ENCODE results near the gene PTX4. TPM values are rescaled to one million over a fixed set of nuclear protein-coding genes. Genes with fewer than 3 reads are reported as not detected.

PTX4 gene
- total RNA-seq, 1 donor from 2014 or later, result not detected

DNA sequence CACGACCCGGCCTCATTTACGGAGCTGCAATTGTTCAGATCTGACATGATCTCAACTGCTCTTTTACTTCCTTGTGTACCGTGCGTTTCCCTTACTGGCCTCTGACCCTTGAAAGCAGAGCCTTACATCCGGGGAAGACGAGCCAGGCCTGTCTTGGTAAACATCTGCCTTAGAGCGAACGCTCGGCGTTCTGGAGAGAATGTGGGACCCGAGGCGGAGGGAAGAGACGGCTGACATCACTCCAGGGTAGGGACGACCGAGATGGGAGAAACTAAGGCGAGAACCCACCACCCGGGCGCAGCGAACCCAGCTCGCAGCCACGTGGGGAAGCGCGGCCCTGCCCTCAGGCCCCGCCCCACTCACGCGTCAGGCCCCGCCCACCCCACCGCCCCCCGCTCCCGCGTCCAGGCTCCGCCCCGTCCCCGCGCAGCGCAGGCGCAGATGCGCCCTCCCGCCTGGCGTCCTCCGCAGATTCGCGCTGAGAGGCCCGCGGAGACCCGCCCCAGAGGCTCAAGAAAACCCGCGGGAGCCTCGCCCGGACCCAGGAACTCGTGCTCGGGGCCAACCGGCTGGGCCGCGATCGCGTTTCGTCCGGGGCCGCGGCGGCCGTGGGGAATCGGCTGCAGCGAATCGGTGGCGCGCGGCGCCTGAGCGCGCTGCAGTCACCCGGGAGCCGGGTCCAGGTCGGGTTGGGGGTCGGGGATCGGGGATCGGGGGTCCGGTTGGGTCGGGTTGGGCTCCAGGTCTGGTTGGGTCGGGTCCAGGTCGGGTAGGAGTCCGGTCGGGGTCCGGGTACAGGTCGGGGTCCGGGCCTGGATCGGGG lies 4.4 kb upstream of the PTX4 start, which contains the start of gene TELO2:
Gene TELO2 (plus strand): TSS at position 438 of the 823 bp plus-strand sequence. CDS start 922 bp downstream, outside the sequence.
- Histone ChIP-seq H3K36me3 (peaks cover 33% of the 10 kb centered on the region), H3K27me3 (ENCODE audit: low read depth) (no peaks in the 10 kb centered on the region), H3K27ac (replicated peaks) (peak within 1 kb of the TSS; percentile 89), H3K9me3 (replicated peaks) (no peaks in the 10 kb centered on the region), H3K4me3 (peak within 1 kb of the TSS; percentile 85), H3K4me1 (peaks cover 36% of the 10 kb centered on the region)
- TF ChIP-seq, protein P1, sequence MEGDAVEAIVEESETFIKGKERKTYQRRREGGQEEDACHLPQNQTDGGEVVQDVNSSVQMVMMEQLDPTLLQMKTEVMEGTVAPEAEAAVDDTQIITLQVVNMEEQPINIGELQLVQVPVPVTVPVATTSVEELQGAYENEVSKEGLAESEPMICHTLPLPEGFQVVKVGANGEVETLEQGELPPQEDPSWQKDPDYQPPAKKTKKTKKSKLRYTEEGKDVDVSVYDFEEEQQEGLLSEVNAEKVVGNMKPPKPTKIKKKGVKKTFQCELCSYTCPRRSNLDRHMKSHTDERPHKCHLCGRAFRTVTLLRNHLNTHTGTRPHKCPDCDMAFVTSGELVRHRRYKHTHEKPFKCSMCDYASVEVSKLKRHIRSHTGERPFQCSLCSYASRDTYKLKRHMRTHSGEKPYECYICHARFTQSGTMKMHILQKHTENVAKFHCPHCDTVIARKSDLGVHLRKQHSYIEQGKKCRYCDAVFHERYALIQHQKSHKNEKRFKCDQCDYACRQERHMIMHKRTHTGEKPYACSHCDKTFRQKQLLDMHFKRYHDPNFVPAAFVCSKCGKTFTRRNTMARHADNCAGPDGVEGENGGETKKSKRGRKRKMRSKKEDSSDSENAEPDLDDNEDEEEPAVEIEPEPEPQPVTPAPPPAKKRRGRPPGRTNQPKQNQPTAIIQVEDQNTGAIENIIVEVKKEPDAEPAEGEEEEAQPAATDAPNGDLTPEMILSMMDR (IDR thresholded peaks at IDR 0.05; ENCODE audit: borderline replicate concordance), result no peak
- intact Hi-C loops (cut with micrococcal nuclease), result loop anchor here (10.0 kb wide), 1 partner anchor 72 kb away; no protein-coding TSS in a partner anchor
- peak; percentile 83 for DNase-seq

DNA sequence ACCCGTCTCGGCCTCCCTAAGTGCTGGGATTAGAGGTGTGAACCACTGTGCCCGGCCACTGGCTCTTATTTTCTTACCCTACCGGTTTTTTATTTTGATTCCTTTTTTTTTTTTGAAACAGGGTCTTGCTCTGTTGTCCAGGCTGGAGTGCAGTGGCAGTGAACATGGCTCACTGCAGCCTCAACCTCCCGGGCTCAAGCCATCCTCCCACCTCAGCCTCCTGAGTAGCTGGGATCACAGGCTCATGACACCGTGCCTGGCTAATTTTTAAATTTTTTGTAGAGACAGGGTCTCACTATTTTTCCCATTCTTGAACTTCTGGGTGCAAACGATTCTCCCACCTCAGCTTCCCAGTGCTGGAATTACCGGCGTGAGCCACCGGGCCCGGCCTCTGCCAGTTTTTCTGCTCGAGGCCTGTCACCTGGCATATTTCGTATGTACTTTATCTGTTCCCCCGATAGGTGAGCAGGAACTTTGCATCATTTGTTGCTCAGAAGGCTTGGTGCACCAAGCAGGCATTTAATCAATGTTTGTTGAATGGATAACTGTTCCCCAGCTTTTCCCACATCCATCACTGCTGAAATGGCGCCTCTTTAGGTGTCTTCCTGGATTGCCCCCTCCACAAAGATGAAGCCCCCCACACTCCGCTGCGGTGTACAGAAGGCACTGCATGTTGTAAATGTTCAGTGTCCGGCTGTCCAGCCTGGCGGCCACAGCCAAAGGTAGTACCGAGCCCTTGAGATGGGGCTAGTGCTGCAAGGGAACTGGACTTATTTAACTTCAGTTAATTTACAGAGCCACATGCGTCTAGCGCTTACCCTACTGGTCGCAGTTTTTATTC lies 3.6 kb upstream of the PTX4 start:
- intact Hi-C loops (cut with micrococcal nuclease), result loop anchor here (10.0 kb wide), 1 partner anchor 72 kb away; no protein-coding TSS in a partner anchor
- peak overlapping the region; percentile 89 for H3K27ac ChIP-seq (replicated peaks)
- no peaks in the 10 kb centered on the region for H3K9me3 ChIP-seq (replicated peaks)
- DNase-seq, result no peak
- peak overlapping the region; percentile 85 for H3K4me3 ChIP-seq
- H3K27me3 ChIP-seq (ENCODE audit: low read depth), result no peaks in the 10 kb centered on the region
- peaks cover 36% of the 10 kb centered on the region for H3K4me1 ChIP-seq
- TF ChIP-seq, protein P1 (IDR thresholded peaks at IDR 0.05; ENCODE audit: borderline replicate concordance), result no peak
- peaks cover 25% of the 10 kb centered on the region for H3K36me3 ChIP-seq

DNA sequence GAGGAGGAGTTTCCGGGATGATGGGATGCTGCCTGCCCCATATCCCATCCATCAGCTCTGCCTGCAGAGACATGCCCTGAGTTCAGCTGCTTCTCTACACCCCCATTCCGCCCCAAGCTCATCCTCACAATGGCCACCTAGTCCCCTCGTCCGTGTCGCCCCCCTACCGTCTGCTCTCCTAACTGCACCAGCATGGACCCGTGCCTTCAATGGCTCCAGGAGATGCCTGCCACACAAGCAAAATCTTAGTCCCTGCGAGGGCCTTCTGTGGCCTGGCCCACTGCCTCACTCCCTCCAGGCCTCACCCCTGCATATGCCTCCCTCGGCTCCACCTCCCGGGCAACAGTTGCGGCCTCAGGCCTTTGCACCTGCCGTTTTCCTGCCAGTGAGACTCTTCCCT lies 2.6 kb upstream of the PTX4 start:
- no peak overlapping the region for H3K4me3 ChIP-seq
- peaks cover 36% of the 10 kb centered on the region for H3K4me1 ChIP-seq
- H3K27me3 ChIP-seq (ENCODE audit: low read depth), result no peaks in the 10 kb centered on the region
- no peak for DNase-seq
- no peak overlapping the region for H3K27ac ChIP-seq (replicated peaks)
- no peaks in the 10 kb centered on the region for H3K9me3 ChIP-seq (replicated peaks)
- TF ChIP-seq, protein P1 (IDR thresholded peaks at IDR 0.05; ENCODE audit: borderline replicate concordance), result no peak
- peaks cover 15% of the 10 kb centered on the region for H3K36me3 ChIP-seq
- intact Hi-C loops (cut with micrococcal nuclease), result loop anchor here (10.0 kb wide), 1 partner anchor 73 kb away; no protein-coding TSS in a partner anchor

DNA sequence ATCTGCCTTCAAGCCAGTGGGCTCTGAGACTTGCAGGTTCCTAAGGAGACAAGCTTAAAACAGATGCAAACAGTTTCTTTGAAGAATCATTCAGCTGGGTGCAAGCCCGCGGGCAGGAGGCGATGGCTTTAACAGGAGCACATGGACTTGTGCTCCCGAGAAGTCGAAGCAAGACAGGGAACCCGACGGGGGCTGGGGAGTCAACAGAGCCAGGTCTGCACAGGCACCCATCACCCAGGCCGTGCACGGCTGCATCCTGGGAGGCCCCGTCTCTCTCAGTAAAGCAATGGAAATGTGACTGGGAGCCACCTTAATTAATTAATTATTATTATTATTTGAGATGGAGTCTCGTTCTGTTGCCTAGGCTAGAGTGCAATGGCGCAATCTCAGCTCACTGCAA lies 333 bp upstream of the PTX4 start:
- H3K27me3 ChIP-seq (ENCODE audit: low read depth), result no peaks in the 10 kb centered on the region
- H3K36me3 ChIP-seq, result no peaks in the 10 kb centered on the region
- no peak for DNase-seq
- H3K4me3 ChIP-seq, result no peak overlapping the region
- H3K27ac ChIP-seq (replicated peaks), result no peak overlapping the region
- TF ChIP-seq, protein P1 (IDR thresholded peaks at IDR 0.05; ENCODE audit: borderline replicate concordance), result no peak
- no peaks in the 10 kb centered on the region for H3K9me3 ChIP-seq (replicated peaks)
- peaks cover 16% of the 10 kb centered on the region for H3K4me1 ChIP-seq
- intact Hi-C loops (cut with micrococcal nuclease), result no loop called here

DNA sequence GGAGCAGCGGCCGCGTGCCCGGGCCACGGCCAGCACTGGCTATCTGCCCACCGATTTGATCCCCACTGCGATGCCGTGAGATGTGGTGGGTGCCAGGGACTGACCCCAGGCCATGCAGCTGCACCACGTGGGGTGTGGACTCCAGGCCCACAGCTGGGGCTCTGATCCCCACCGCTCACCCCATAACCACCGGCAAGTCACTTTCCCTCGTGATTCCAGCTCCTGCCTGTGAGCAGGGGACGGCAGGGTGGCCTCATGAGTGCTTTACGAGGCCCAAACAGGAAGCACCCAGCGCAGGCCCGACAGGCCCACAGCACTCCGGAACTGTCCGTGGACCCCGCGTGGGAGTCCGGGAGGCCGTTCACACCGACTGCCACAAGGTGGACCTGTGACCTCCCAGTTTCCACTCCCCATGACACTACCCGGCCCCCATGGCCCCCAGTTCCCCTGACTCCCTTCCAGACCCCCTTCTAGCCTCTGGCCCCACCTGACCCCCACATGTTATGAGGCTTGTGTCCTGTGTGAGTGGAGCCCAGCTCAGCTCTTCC lies 616 bp downstream of the PTX4 start:
- Histone ChIP-seq H3K9me3 (replicated peaks) (no peaks in the 10 kb centered on the region), H3K27ac (replicated peaks) (no peak overlapping the region), H3K4me3 (no peak overlapping the region), H3K4me1 (peaks cover 8% of the 10 kb centered on the region), H3K36me3 (no peaks in the 10 kb centered on the region), H3K27me3 (ENCODE audit: low read depth) (no peaks in the 10 kb centered on the region)
- TF ChIP-seq, protein P1 (IDR thresholded peaks at IDR 0.05; ENCODE audit: borderline replicate concordance), result no peak
- intact Hi-C loops (cut with micrococcal nuclease), result no loop called here
- DNase-seq, result no peak

All from left ventricle myocardium inferior (tissue), 1 donor.